PC-3 (cell line): ENCODE results near the gene TCERG1L. TPM values are rescaled to one million over a fixed set of nuclear protein-coding genes. Genes with fewer than 3 reads are reported as not detected.
A peak's percentile ranks its signal among the peaks of the same experiment; 100 is the strongest.

ENCODE experiments used
- ATAC-seq: fragments of 200-7000 bp; cut with Tn5 transposase; 2 replicates; pipeline ENCODE4 v1.9.1; 2020; ENCODE audit warnings: mild to moderate bottlenecking, moderate library complexity
- BruUV-seq: library from RNA; stranded (reverse); fragments of 400-500 nt; replicated peaks from 2 replicates; lab custom pipeline; 2021; lab: Mats Ljungman, UMichigan
- CTCF ChIA-PET: fragments of 300-600 bp; sonication (Branson Sonifier 250); formaldehyde crosslinking; loops from one replicate; lab custom pipeline; 2022; ENCODE audit warnings: antibody characterized with exemption; lab: Charles Lee
- POLR2A ChIA-PET: fragments of 300-600 bp; sonication (Branson Sonifier 250); formaldehyde crosslinking; loops from one replicate; lab custom pipeline; 2022; ENCODE audit warnings: antibody characterized with exemption; ENCODE audit not compliant: unreplicated experiment; lab: Charles Lee
- DNase-seq: peaks from one replicate; pipeline ENCODE4 v3.0.0-alpha.2; 2015
- H2AFZ ChIP-seq: fragments of 300-600 bp; sonication (generic); 2 replicates; pipeline ENCODE4 v1.6.0; 2016; ENCODE audit warnings: antibody characterized with exemption, low read length
- H3F3A ChIP-seq: fragments of 300-600 bp; sonication (generic); one replicate; pipeline ENCODE4 v1.6.0; 2017; ENCODE audit warnings: antibody characterized with exemption, low read length, control low read depth, mild to moderate bottlenecking; ENCODE audit not compliant: unreplicated experiment
- H3K27ac ChIP-seq: fragments of 300-600 bp; sonication (generic); 2 replicates; pipeline ENCODE4 v1.5.1; 2016; ENCODE audit warnings: mild to moderate bottlenecking, low read length
- H3K27me3 ChIP-seq: fragments of 300-600 bp; sonication (generic); 2 replicates; pipeline ENCODE4 v1.6.1; 2016; ENCODE audit warnings: low read length, mixed read lengths
- H3K36me3 ChIP-seq: fragments of 300-600 bp; sonication (generic); 2 replicates; pipeline ENCODE4 v1.6.1; 2016; ENCODE audit warnings: low read depth, mixed run types, low read length, mixed read lengths
- H3K4me1 ChIP-seq: fragments of 300-600 bp; sonication (generic); 2 replicates; pipeline ENCODE4 v1.5.1; 2016; ENCODE audit warnings: low read length; ENCODE audit not compliant: insufficient read depth
- H3K4me2 ChIP-seq: fragments of 300-600 bp; sonication (generic); 2 replicates; pipeline ENCODE4 v1.6.0; 2016; ENCODE audit warnings: low read length
- H3K4me3 ChIP-seq: fragments of 300-600 bp; sonication (generic); 2 replicates; pipeline ENCODE4 v1.5.1; 2016; ENCODE audit warnings: mild to moderate bottlenecking, low read length, mixed read lengths
- H3K79me2 ChIP-seq: fragments of 300-600 bp; sonication (generic); 2 replicates; pipeline ENCODE4 v1.6.1; 2017; ENCODE audit warnings: low read length, mixed read lengths
- H3K9ac ChIP-seq: fragments of 300-600 bp; sonication (generic); 2 replicates; pipeline ENCODE4 v1.6.0; 2016; ENCODE audit warnings: mild to moderate bottlenecking, low read length
- H3K9me2 ChIP-seq: fragments of 300-600 bp; sonication (generic); replicated peaks from 2 replicates; pipeline ENCODE4 v1.6.1; 2016; ENCODE audit warnings: mixed run types, low read length, mixed read lengths
- H3K9me3 ChIP-seq: fragments of 300-600 bp; sonication (generic); 2 replicates; pipeline ENCODE4 v1.6.1; 2016; ENCODE audit warnings: low read length, mixed read lengths
- H4K20me1 ChIP-seq: fragments of 300-600 bp; sonication (generic); 2 replicates; pipeline ENCODE4 v1.6.1; 2016; ENCODE audit warnings: low read length, mixed read lengths
- CTCF ChIP-seq: fragments of 300-600 bp; sonication (generic); conservative IDR thresholded peaks from 2 replicates; pipeline ENCODE4 v1.5.1; 2017; ENCODE audit warnings: antibody characterized with exemption, low read depth, mild to moderate bottlenecking, low read length
- EZH2 ChIP-seq: fragments of 300-600 bp; sonication (generic); IDR thresholded peaks from one replicate; pipeline ENCODE4 v1.6.1; 2017; ENCODE audit warnings: antibody characterized with exemption, mild to moderate bottlenecking, low read length; ENCODE audit not compliant: unreplicated experiment
- EZH2phosphoT487 ChIP-seq: fragments of 300-600 bp; sonication (generic); IDR thresholded peaks from 2 replicates; pipeline ENCODE4 v1.6.1; 2018; ENCODE audit warnings: mild to moderate bottlenecking, antibody characterized with exemption, low read length, borderline replicate concordance
- intact Hi-C: fragments of 100-400 bp; cut with micrococcal nuclease; formaldehyde crosslinking; loops from 2 replicates; pipeline ENCODE4 v1.9.0; 2023
- total RNA-seq: library from RNA; depleted of rRNA; stranded (reverse); fragments of >200 nt; gene quantifications from 2 replicates; pipeline ENCODE4 v1.2.3, GENCODE V29; 2014

TCERG1L gene
- total RNA-seq, 1 experiment from 2014 or later: not detected

GRCh38 chr10:131242007-131242406, 69.5 kb downstream of the TCERG1L start:
- H3K4me2 ChIP-seq: no peak overlapping the region
- H3K9me3 ChIP-seq: no peaks in the 10 kb centered on the region
- BruUV-seq: no TSS peak
- DNase-seq: peak; percentile 6
- H2AFZ ChIP-seq: no peak overlapping the region
- H4K20me1 ChIP-seq: no peaks in the 10 kb centered on the region
- intact Hi-C loops: no loop called here
- POLR2A ChIA-PET: no interaction called here
- H3K9me2 ChIP-seq: no peaks in the 10 kb centered on the region
- no peaks in the 10 kb centered on the region for H3K36me3 ChIP-seq
- TF ChIP-seq CTCF (peak; percentile 26; the same call in 1 of the 2 replicates), EZH2phosphoT487 (no peak)
- no peak overlapping the region for H3K4me3 ChIP-seq
- H3K4me1 ChIP-seq: no peaks in the 10 kb centered on the region
- H3K27me3 ChIP-seq: no peaks in the 10 kb centered on the region
- no peaks in the 10 kb centered on the region for H3K79me2 ChIP-seq
- ATAC-seq: no peak
- no peak overlapping the region for H3K9ac ChIP-seq
- no peak overlapping the region for H3K27ac ChIP-seq
- CTCF ChIA-PET: no interaction called here
- no peaks in the 10 kb centered on the region for H3F3A ChIP-seq

- Histone ChIP-seq H3K27me3 (no peaks in the 10 kb centered on the region), H3K4me3 (no peak overlapping the region), H2AFZ (no peak overlapping the region), H4K20me1 (no peaks in the 10 kb centered on the region), H3F3A (no peaks in the 10 kb centered on the region), H3K9me2 (no peaks in the 10 kb centered on the region), H3K9me3 (no peaks in the 10 kb centered on the region), H3K27ac (no peak overlapping the region), H3K4me2 (no peak overlapping the region), H3K79me2 (no peaks in the 10 kb centered on the region), H3K9ac (no peak overlapping the region), H3K36me3 (no peaks in the 10 kb centered on the region), H3K4me1 (no peaks in the 10 kb centered on the region)
- BruUV-seq: no TSS peak
- ChIA-PET CTCF (no interaction called here), POLR2A (no interaction called here)
- DNase-seq (no peak), ATAC-seq (no peak)
- TF ChIP-seq EZH2phosphoT487: no peak
- no peak for TF ChIP-seq CTCF
- TF ChIP-seq EZH2: no peak
- intact Hi-C loops: no loop called here
Observed at GRCh38 chr10:131240691-131241090, 70.8 kb downstream of the TCERG1L start.

- Histone ChIP-seq H3K4me3 (no peak overlapping the region), H3K9me3 (no peaks in the 10 kb centered on the region), H3K27me3 (no peaks in the 10 kb centered on the region), H3K79me2 (no peaks in the 10 kb centered on the region), H3K4me2 (no peak overlapping the region), H3K4me1 (no peaks in the 10 kb centered on the region), H4K20me1 (no peaks in the 10 kb centered on the region), H3K36me3 (no peaks in the 10 kb centered on the region), H2AFZ (no peak overlapping the region), H3F3A (no peaks in the 10 kb centered on the region), H3K9ac (no peak overlapping the region), H3K9me2 (no peaks in the 10 kb centered on the region), H3K27ac (no peak overlapping the region)
- ChIA-PET CTCF (no interaction called here), POLR2A (no interaction called here)
- TF ChIP-seq CTCF: no peak
- no peak for TF ChIP-seq EZH2phosphoT487
- TF ChIP-seq EZH2: no peak
- BruUV-seq: no TSS peak
- intact Hi-C loops: no loop called here
- ATAC-seq (no peak), DNase-seq (no peak)
Observed at GRCh38 chr10:131239926-131240325, 71.6 kb downstream of the TCERG1L start.
